ENCODE results near the gene MPPED2. TPM values are rescaled to one million over a fixed set of nuclear protein-coding genes. Genes with fewer than 3 reads are reported as not detected.
A peak's percentile ranks its signal among the peaks of the same experiment; 100 is the strongest.

Gene MPPED2
- total RNA-seq, 1 experiment from 2014 or later: not detected

- no peak for DNase-seq (ENCODE audit: low spot score)
- in situ Hi-C loops (cut with HindIII; ENCODE audit: low sequenced_read_pairs): no loop called here
Measured at GRCh38 chr11:30395751-30396150, 190.4 kb downstream of the MPPED2 start.

- in situ Hi-C loops (cut with HindIII; ENCODE audit: low sequenced_read_pairs): no loop called here
- DNase-seq (ENCODE audit: low spot score): no peak
Measured at GRCh38 chr11:30393012-30393411, 193.1 kb downstream of the MPPED2 start.

- DNase-seq (ENCODE audit: low spot score): peak; percentile 29
- in situ Hi-C loops (cut with HindIII; ENCODE audit: low sequenced_read_pairs): no loop called here
Measured at GRCh38 chr11:30392221-30392784, 193.8 kb downstream of the MPPED2 start.

GRCh38 chr11:30388957-30389356, 197.2 kb downstream of the MPPED2 start:
- no peak for DNase-seq (ENCODE audit: low spot score)
- in situ Hi-C loops (cut with HindIII; ENCODE audit: low sequenced_read_pairs): no loop called here

- no peak for DNase-seq (ENCODE audit: low spot score)
- in situ Hi-C loops (cut with HindIII; ENCODE audit: low sequenced_read_pairs): no loop called here
Measured at GRCh38 chr11:30387891-30388861, 198.0 kb downstream of the MPPED2 start.

GRCh38 chr11:30381879-30382278, 204.3 kb downstream of the MPPED2 start:
- no peak for DNase-seq (ENCODE audit: low spot score)
- in situ Hi-C loops (cut with HindIII; ENCODE audit: low sequenced_read_pairs): no loop called here

GRCh38 chr11:30380846-30381245, 205.3 kb downstream of the MPPED2 start:
- no peak for DNase-seq (ENCODE audit: low spot score)
- in situ Hi-C loops (cut with HindIII; ENCODE audit: low sequenced_read_pairs): no loop called here

- DNase-seq (ENCODE audit: low spot score): no peak
- in situ Hi-C loops (cut with HindIII; ENCODE audit: low sequenced_read_pairs): no loop called here
Measured at GRCh38 chr11:30377347-30377746, 208.8 kb downstream of the MPPED2 start.

- in situ Hi-C loops (cut with HindIII; ENCODE audit: low sequenced_read_pairs): no loop called here
- DNase-seq (ENCODE audit: low spot score): no peak
Measured at GRCh38 chr11:30370164-30370563, 216.0 kb downstream of the MPPED2 start.

GRCh38 chr11:30368394-30368793, 217.8 kb downstream of the MPPED2 start:
- in situ Hi-C loops (cut with HindIII; ENCODE audit: low sequenced_read_pairs): no loop called here
- DNase-seq (ENCODE audit: low spot score): no peak

- in situ Hi-C loops (cut with HindIII; ENCODE audit: low sequenced_read_pairs): no loop called here
Measured at GRCh38 chr11:30365793-30366517, 220.2 kb downstream of the MPPED2 start.

GRCh38 chr11:30364837-30365482, 221.2 kb downstream of the MPPED2 start:
- in situ Hi-C loops (cut with HindIII; ENCODE audit: low sequenced_read_pairs): no loop called here
- DNase-seq (ENCODE audit: low spot score): no peak

More at GRCh38 chr11:30365793-30366517, 220.2 kb downstream of the MPPED2 start:
- no peak for DNase-seq (ENCODE audit: low spot score)

- in situ Hi-C loops (cut with HindIII; ENCODE audit: low sequenced_read_pairs): no loop called here
Measured at GRCh38 chr11:30364139-30364836, 221.9 kb downstream of the MPPED2 start.

GRCh38 chr11:30360741-30361140, 225.4 kb downstream of the MPPED2 start:
- DNase-seq (ENCODE audit: low spot score): no peak
- in situ Hi-C loops (cut with HindIII; ENCODE audit: low sequenced_read_pairs): no loop called here

More at GRCh38 chr11:30364139-30364836, 221.9 kb downstream of the MPPED2 start:
- DNase-seq (ENCODE audit: low spot score): no peak
